ENCODE data around the gene SLIT3.

The SLIT3 gene

DNA sequence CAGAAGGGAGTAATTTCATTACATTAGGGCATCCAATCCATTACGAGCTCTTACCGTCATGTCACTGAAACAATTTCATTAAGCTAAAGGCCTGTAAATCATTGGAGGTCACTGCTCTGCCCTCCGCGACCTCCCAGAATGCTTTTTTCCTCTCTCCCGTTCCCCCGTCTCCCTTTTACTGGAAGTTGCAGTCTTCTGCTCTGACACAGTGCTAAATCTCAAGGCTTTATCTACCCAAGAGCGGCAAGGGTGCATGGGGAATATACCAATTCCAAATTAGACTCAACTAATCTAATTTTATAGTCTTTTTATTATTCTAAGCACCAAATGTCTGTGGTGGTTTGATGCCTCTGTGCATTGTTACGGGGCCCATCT is 456.0 kb downstream of the SLIT3 start:
- no peak for DNase-seq

DNA sequence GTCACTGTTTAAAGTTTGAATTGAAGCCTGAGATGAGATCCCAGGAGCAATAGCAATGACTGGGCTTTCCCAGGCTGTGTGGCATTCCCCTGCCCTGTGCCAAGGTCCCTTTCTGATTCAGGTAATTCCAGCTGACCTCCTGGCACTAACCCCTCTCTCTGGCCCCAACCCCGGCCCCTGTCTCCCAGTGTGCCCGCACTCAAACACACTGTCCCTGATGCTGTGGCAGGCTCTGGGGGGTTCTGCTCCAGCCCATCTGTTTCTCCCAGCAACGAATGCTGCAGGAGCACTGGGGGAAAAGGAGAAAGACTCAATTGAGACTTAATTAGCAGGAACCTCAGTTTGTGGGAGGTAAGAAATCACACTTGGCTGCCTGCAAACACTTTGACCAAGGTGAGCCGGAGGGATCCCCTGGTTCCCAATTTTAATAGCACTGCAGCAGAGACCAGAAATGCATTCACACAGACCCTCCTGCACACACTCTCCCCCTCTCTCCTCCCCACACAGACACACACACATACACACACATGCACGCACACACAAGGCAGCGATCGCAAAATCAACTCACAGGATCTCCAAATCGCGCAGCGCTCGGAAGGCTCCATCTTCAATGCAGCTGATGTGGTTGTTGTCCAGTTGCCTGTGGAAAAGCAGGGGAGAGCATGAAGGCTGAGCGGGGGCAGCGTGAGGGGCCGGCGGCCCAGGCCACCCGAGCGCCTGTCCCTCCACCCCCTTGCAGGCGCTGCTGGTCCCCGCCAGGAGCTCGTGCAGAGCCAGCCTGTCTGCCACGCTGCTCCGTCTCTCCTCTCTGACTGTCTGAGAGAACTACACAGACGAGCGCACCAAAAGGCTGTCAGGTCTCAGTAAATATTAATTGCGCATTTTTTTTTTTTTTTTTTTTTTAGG is 456.7 kb downstream of the SLIT3 start:
- no peak for DNase-seq

DNA sequence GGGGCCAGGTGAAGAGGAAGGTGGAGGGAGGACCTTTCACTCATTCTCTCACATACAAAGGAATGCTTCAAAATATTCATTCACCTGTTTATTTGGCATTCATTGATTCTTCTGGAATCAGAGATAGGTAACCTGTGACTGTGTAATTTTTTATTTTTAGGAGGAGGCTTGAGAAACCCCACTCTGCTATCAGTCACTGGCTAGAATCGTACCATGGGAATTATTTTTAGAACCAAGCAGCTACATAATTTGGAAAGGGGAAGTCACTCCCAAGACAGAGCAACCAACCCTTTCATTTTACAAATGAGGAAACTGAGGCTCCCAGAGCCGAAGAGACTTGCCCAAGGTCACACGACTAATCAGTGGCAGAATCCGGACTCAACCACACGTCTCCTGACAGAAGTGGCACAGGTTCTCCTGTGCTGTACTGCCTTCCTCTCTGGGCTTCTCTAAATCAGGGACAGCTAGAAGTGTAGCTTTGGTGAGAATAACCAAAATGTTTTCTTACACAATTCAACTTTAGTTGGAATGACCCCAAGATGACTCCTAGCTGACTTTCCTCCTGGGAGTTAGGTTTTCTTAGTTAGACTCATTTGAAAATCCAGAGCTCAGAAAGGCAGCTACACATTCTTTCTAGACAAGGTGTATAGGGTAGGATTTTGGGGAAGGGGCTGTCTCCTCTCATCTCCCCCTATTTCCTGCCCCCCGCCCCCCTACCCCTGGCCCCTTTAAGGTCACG is 457.5 kb downstream of the SLIT3 start:
- no peak for DNase-seq

DNA sequence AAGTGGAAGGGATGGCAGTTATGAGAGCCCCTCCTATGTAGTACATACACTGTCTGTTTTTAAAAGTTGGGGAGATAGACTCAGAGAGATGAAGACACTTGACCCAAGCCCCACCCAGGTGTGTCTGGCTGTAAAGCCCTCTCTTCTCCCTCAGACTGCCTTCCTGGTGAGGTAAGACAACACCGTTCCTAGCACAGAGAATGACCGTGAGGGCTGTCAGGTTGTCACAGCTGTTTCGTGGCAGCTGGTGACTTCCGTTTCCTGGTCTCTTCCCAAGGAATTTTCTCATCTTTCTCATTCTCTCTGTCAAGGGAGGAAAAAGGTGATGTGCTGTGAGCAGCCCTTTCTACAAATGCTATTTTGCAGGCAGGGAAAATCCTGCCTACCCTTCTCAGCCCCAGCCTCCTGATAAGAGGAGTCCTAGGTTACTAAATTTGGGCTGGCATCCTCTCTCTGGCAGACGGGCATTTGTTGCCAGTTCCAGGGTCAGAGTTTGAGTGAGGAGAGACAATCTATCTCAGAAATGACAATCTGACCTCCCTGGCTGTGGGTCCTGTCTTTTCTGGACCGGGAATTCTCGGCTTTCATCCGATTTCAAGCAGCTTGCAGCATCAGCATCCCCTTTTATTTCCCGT is 458.3 kb downstream of the SLIT3 start:
- no peak for DNase-seq

DNA sequence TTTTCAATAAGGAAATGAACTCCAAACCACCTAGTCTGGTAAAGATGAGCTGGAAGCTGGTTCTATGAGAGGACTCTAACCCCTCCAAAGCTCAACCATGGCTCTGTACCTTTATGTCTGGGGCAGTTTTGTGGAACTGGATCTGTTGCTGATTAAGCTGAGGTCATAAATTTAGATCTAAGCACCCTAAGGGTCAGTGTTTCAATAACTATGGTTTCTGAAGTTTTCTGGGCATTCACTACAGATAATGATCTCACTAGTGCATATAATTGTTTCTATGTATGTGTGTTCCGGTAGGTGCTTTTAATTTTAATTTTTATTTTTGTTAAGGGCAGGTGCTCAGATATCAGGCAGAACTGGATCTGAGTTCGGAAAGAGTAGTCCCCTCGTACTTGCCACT is 463.1 kb downstream of the SLIT3 start:
- no peak for DNase-seq

DNA sequence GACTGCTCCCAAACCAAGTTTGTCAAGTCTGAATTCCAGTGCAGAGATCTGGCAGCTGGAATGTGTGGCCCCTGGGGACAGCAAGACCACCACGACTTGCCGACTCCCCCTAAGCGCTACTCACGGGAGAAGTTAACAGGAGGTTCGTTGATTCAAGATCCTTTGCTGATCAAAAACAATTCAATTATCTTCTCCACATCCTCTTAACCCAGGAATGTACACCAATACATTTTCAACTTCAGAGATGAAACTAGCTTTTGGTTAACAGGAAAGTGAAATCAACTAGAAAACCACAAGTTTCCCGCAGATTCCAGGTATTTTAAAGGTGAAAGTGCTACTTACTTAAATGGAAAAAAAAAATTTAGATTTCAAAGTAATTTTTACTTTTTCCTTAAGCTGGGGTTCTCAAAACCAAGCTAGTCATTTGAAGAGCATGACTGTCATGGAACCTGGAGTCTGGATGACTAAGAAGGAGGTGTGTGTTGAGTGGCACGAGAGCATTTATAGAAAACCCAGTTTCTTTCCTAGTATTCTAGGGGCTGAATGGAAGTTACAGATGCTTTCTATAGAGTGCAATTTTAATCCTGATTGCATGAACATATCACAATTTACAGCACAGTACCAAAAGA is 464.2 kb downstream of the SLIT3 start:
- DNase-seq = no peak

DNA sequence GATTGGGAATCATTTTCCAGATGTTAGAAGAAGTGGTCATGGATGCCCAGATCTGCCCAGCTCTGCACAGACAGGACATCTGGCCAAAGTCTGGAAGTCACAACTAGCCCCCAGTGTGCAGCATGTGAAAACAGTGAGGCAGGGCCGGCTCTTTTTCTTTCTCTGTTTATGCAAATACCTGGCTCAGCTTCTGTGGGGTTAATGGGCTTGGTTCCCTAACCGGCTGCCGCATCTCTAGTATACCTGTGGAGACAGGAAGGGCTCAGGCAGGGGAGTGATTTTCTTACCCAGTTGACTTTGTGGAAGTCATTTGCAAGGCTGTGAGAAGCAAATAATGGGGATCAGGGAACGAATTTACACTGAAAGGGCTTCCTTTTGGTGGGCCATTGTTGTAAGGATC is 467.0 kb downstream of the SLIT3 start:
- no peak for DNase-seq

DNA sequence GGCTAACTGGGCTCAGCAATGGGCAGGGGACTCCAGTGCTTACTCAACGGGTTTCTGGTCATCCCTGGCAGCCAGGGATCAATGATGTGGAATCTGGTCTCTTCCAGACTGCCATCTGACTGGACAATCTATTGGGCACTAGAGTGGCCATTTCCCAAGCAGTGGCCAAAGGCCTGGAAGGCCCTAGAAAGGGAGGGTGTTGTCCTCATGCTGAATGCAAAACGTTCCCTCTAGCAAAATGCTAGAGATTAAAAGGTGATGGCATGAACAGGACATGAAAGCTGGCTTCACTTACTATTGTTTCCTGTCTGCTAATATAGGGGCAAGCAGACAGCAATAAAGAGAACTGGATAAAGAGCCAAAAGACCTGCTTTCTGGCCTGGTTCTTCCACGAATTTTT is 467.6 kb downstream of the SLIT3 start:
- no peak for DNase-seq

DNA sequence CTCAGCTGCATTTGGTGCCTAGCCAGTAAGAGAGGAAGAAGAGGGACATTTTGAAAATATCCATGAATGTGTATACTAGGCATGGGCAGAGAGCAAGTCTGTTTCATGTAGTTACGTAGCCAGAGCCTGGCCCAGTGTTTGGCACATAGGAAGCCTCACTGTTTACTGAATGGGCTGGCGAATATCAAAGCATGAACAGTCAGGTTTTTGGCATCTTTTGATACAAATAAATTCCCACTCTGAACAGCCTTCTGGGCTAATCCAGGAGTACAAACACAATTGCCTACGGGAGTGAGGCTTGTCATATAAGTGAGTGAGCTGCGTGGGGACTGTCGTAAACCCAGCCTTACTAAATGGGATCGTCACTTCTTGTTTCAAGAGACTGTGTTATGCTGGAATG is 468.6 kb downstream of the SLIT3 start:
- DNase-seq = no peak

DNA sequence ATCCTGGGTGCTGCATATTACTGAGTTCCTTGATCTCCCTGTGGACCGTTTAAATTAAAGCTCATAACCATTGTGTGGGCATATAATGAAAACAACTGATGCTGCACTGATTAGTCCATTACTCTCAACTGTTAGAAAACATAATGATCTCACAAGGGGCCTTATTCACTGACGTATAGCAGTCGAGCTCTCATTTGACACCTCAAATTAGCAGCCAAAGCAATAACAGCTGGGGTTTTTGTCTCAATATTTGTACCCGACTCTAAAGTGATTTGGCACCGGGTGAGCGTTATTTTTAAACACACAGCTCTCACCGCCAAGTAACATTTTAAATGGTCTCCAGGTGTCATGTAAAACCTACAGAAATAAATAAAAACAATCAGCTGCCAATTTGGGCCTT is 469.6 kb downstream of the SLIT3 start:
- DNase-seq = no peak

DNA sequence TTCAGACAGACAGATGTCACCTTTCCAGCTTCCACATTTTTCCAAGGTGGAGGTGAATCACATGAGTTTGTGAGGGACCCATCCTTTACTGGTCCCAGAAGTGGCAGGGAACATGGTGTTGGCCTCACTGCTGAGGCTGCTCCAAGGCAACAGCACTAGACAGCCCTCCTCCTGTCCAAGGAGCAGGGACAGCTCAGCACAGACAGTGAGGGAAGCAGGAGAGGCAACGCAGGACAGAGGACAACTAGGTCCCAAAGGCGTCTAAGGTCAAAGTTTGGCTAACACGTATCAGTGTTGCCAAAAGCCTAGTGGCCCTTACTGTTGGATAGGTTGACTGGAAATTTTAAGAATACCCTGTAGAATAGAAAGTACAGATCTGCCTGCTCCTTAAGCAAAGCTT is 470.1 kb downstream of the SLIT3 start:
- DNase-seq = no peak

DNA sequence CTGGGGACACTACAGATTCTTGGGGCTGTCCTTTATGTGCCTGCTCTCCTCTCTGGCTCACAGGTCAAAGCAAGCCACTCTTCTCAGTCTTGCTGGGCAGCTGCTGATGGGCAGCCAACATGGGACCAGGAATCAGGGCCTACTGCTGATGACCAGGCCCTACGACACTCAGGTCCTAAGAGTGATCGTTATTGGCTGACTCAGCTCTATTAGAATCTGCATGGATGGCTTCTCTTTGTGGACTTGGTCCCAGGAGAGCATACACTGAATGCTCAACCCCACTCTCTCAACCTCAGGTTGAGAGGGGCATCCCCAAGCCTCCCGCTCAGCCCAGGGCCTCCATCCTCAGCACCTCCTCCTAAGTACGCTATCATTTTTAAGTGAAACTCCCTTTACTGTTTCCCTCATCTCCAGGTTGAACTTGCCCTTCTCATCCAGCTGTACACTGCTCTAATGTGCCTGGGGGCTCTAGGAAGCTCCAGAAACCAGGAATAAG is 471.0 kb downstream of the SLIT3 start:
- DNase-seq = no peak

DNA sequence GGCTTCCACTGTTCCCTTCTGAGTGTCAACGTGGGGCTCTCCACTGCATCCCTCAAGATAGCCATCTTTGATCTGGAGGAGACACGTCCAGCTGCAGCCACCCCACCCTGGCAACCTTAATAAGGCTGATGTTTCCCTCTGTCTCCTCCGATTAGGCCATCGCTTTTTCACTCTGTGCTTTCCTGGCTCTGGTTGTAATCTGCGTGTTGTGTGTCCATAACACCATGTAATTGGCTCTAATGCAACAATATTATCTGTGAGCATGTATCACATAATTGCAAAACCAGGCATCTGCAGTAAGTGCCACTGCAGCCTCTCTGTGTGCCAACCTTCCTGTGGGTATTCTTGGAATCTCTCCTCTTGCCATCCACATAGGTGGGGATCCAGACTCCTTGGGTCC is 471.9 kb downstream of the SLIT3 start:
- DNase-seq = no peak

DNA sequence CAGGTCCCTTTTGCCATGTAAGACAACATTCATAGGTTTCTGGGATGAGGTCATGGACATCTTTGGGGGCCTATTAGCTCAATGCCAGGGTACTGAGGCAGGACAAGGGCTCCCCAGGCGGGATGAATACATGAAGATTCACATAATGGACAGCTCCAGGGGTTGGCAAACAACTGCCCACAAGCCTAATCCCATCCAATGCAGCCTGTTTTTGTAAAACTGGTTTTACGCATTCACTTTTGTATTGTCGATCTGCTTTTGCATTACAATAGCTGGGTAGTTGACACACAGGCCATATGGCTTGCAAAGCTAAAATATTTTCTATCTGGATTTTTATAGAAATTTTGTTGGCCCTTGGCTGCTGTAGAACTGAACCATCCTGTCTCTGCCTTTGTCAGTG is 473.3 kb downstream of the SLIT3 start:
- no peak for DNase-seq

DNA sequence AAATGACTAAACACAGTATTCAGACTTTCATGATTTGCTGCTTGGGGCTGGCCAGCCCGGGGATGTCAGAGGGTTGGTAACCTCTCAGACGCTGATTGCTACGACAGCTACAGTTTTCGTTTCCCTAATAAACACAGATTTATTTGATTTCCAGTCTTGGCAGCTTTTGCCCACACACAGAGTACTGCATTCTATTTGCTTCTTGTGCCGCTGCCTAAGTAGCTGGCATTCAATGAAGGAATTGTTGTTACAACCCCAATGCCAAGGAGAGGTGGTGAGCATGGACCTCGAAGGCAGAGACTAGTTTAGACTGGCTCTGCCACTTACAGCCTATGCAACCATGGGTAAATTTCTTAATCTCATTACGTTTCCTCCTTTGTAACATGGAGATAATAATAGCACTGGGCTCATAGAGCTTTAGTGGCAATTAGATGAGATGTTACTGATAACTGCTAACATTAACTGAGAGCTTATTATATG is 474.7 kb downstream of the SLIT3 start:
- no peak for DNase-seq

DNA sequence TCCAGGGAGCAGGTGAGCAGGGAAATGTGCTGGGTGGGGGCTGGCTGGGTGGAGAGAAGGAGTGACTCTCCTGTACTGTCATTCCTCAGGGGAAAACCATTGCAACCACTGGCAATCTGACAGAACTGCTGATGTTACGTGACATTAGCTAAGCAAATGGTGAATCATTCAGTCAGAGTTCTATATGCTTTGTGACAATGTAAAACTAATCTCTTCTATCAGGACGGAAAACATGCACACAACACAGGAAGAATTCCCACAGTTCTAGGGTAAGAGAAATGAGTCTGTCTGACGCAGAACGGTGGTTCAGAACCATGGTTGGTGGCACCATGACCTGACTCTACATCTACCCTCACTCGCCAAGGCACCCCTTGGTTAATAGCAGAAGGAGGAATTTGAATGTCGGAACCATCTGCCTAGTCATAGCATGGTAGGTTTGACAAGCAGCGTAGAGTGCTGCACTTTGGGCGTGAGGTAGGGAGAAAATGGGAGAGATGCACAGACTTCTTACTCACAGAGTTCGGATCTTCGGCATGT is 478.1 kb downstream of the SLIT3 start:
- no peak for DNase-seq

DNA sequence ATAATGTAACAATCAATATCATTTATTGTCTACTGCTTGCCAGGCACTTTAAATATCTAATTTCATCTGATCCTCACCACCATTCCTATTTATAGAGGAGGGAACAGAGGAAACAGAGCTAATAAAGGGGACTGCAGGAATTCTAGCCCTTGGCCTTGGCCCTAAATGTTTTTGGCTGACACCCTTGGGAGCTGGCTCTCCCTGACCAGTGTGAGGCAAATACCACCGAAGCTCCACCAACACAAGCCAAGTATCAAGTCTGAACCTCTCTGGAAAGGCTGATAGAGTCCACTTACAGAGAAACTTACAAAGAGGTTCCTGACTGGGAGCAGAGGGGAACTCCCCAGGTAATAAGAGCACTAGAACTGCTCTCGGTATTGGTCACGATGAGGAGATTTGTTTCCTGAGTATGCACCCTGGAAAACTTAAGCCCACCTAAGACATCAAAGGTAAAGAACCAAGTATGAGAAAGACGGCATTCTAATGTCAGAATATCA is 478.6 kb downstream of the SLIT3 start:
- DNase-seq = no peak

DNA sequence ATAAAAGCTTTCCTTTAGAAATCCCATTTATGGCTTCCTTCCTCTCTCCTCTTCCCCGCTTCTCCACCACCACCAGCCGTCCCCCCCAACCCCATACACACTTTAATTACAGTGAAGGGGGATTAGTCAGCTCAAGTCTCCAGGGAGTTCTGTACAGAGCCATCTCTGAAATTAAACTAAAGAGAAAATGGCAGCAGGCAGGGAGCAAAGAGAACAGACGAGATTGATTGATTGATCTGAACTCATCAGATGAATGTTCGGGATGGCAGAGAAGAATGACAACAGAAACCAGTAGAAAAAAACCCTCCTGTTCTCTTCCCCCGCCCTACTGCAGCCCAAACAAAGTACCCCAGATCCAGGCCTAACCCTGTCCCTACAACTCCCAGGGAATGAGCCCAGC is 480.1 kb downstream of the SLIT3 start:
- DNase-seq = no peak

DNA sequence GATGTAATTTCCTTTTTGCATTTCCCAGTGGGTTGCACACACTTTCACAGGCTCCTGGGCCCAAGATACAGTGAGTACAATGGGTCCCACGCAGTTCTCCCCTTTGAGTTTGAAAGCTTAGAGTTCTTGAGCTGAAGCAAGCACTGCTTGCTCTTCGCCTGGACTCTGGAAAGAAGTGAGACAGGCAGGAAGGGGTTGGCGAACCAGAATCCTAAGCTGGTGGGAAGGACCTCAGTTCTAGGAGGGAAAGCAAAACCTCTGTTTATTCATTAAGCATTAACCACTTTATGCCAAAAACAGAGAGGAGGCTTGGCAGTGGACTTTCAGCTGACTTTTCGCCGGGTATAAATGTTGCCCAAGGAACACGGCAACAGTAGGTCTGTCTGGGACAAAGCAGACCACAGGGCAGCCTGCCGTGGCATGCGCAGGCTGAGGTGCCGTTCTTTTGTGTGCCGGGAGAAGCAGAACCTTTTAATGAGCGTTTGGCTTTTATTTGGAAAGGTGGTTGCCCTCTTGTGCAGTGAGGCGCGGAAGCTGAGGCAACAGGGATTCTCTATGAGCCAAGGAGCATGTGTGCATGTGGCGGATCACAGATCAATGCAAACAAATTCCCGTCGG is 481.8 kb downstream of the SLIT3 start:
- DNase-seq = no peak

DNA sequence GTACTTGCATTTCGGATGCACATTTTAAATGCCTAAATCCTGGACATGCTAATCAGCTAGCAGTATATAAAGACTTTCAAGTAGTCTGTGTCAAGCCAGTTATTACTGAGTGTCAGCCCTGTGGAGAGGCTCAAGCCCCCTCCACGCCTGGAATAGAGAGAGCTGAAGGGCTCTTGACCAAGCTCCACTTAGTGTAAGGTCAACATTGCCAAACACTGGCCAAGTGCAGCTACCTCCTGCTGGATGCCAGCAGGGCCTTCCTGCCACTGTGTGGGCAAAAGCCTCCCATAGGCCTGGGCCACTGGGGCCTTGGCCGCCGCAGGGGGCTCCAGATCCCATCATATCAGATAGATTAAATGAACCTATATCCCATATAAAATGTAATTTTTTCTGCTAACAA is 482.4 kb downstream of the SLIT3 start:
- DNase-seq = no peak

DNA sequence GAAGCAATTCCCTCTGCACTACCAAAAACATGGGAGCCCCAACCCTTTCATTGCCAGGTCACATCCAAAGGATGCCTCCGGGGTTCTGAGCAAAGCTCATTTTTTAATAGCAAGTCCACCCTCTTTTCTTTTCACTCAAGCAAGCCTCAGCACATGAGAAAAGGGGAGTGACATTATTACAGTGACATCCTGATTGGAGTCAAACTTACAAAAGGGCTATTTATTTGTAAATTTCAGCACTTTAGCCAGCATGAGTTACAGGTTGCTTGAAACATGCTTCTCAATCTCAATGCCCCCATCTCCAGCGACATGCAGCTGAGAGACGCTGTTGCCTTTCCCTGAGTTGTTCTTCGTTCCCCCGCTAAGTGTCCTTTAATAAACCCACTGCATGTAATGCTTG is 483.3 kb downstream of the SLIT3 start:
- no peak for DNase-seq

DNA sequence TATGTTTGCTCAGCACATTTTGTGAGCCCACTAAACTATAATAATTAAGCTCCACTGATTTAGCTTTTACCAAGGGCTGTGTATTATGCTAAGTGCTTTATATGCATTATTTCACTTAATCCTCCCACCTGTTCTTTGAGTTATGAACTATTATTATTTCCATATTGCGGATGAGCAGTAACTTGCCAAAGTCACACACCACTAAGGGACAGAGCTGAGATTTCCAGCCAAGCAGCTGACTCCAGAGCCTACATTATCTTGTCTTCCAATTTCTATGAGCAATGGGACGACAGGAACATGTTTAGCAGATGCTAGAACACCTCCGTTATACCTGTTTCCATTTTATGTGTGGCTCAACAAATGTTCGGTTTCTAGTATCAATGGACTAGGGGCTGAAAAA is 484.3 kb downstream of the SLIT3 start:
- no peak for DNase-seq

Measured in activated naive CD4-positive, alpha-beta T cell (primary cell).